ENCODE measurements around the gene KRTCAP2.

GRCh38 chr1:155186794-155187455, 13.8 kb upstream of the KRTCAP2 start:
- no peak for TF ChIP-seq EZH2 (IDR thresholded peaks at IDR 0.05)
- no peak for TF ChIP-seq POLR2AphosphoS5 (IDR thresholded peaks at IDR 0.05; ENCODE audit: borderline replicate concordance, low read depth, low read length)
- TF ChIP-seq FOXP2 (optimal IDR thresholded peaks at IDR 0.05; ENCODE audit: control extremely low read depth, extremely low read length, insufficient read depth) = no peak
